IPS-20b (cell line): ENCODE results near the gene THRAP3.

Source experiments
- H3K27ac ChIP-seq: one replicate; pipeline ENCODE4 v1.5.1; 2013; ENCODE audit warnings: low read length
- H3K27me3 ChIP-seq: 2 replicates; pipeline ENCODE4 v1.6.1; 2013; ENCODE audit warnings: mild to moderate bottlenecking, low read length, inconsistent platforms; ENCODE audit not compliant: insufficient read depth
- H3K36me3 ChIP-seq: 2 replicates; pipeline ENCODE4 v1.6.1; 2013; ENCODE audit warnings: low read depth, mild to moderate bottlenecking, inconsistent platforms, low read length, moderate library complexity; ENCODE audit not compliant: insufficient read depth
- H3K4me1 ChIP-seq: 2 replicates; pipeline ENCODE4 v1.6.1; 2013; ENCODE audit warnings: mild to moderate bottlenecking, control low read depth, inconsistent platforms, low read length, moderate library complexity; ENCODE audit not compliant: insufficient read depth
- H3K4me3 ChIP-seq: 2 replicates; pipeline ENCODE4 v1.5.1; 2013; ENCODE audit warnings: mild to moderate bottlenecking, low read length, inconsistent platforms
- H3K9ac ChIP-seq: 2 replicates; pipeline ENCODE4 v1.6.1; 2013; ENCODE audit warnings: low read depth, mild to moderate bottlenecking, inconsistent platforms, low read length, moderate library complexity
- H3K9me3 ChIP-seq: 2 replicates; pipeline ENCODE4 v1.6.1; 2013; ENCODE audit warnings: mild to moderate bottlenecking, low read depth, low read length, inconsistent platforms; ENCODE audit not compliant: insufficient read depth

Gene THRAP3

GRCh38 chr1:36322041-36322785 is 98.0 kb downstream of the THRAP3 start:
- no peak overlapping the region for H3K27ac ChIP-seq
- H3K36me3 ChIP-seq, result no peaks in the 10 kb centered on the region
- peaks cover 12% of the 10 kb centered on the region for H3K4me1 ChIP-seq
- peak overlapping the region; percentile 74 for H3K4me3 ChIP-seq
- peak overlapping the region; percentile 53; the same call in 1 of the 2 replicates for H3K9ac ChIP-seq
- no peaks in the 10 kb centered on the region for H3K9me3 ChIP-seq
- H3K27me3 ChIP-seq, result peaks cover 55% of the 10 kb centered on the region

- Histone ChIP-seq H3K27me3 (peaks cover 55% of the 10 kb centered on the region), H3K27ac (no peak overlapping the region)
Observed at GRCh38 chr1:36322786-36323635, 98.8 kb downstream of the THRAP3 start.

GRCh38 chr1:36323636-36324352 is 99.6 kb downstream of the THRAP3 start, which contains the start of gene EVA1B:
EVA1B (minus strand) TSS chr1:36323645; CDS start chr1:36323037, 608 bp downstream.
- H3K4me1 ChIP-seq, result peaks cover 12% of the 10 kb centered on the region
- no peak within 1 kb of the TSS for H3K27ac ChIP-seq
- peaks cover 55% of the 10 kb centered on the region for H3K27me3 ChIP-seq
- no peaks in the 10 kb centered on the region for H3K9me3 ChIP-seq
- peak within 1 kb of the TSS; percentile 41; the same call in 1 of the 2 replicates for H3K9ac ChIP-seq
- H3K36me3 ChIP-seq, result no peaks in the 10 kb centered on the region
- peak within 1 kb of the TSS; percentile 74 for H3K4me3 ChIP-seq

More at GRCh38 chr1:36322786-36323635, 98.8 kb downstream of the THRAP3 start:
- Histone ChIP-seq H3K4me3 (peak overlapping the region; percentile 74; the same call in 1 of the 2 replicates), H3K9me3 (no peaks in the 10 kb centered on the region), H3K36me3 (no peaks in the 10 kb centered on the region), H3K4me1 (peaks cover 12% of the 10 kb centered on the region), H3K9ac (peak overlapping the region; percentile 41; the same call in 1 of the 2 replicates)

DNA sequence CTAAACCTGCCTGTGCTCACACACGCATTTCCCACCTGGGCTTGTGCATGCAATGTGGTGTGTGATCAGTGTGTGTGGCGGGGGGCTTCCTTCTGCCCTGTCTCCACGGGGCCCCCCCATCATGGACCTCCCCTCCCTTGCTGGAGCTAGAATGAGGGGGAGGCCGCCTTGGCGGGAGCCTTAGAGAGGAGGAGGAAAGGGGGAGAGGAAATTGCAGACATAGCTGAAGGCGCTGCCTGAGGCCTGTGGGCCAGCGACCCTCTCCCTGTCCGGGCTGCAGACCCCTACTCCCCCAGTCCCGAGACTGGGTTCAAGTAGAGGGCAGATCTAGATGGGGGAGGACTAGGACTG is 100.1 kb downstream of the THRAP3 start:
- H3K27me3 ChIP-seq, result peaks cover 51% of the 10 kb centered on the region
- no peaks in the 10 kb centered on the region for H3K9me3 ChIP-seq
- no peak overlapping the region for H3K9ac ChIP-seq
- no peaks in the 10 kb centered on the region for H3K36me3 ChIP-seq
- H3K27ac ChIP-seq, result no peak overlapping the region
- H3K4me3 ChIP-seq, result peak overlapping the region; percentile 68; the same call in 1 of the 2 replicates
- H3K4me1 ChIP-seq, result peaks cover 12% of the 10 kb centered on the region

DNA sequence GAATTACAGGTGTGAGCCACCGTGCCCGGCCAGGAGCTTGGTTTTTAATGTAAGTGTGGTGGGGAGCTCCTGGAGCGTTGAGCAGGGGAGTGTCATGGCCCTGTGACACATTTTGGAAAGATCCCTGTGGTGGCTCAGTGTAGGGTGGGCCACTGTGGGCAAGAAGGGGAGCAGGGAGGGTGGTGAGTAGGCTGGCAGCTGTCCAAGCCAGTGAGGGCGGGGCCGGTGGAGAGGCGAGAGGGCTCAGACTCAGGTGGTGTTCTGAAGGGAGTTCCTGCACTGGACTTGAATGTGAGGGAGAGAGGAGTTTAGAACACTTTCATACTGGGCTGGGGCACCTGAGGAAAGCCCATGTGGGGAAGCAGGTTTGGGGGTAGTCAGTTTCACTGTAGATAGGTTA is 102.3 kb downstream of the THRAP3 start:
- Histone ChIP-seq H3K27me3 (peaks cover 36% of the 10 kb centered on the region), H3K9me3 (no peaks in the 10 kb centered on the region), H3K9ac (no peak overlapping the region), H3K4me3 (no peak overlapping the region), H3K36me3 (no peaks in the 10 kb centered on the region), H3K27ac (no peak overlapping the region), H3K4me1 (peaks cover 11% of the 10 kb centered on the region)

GRCh38 chr1:36327421-36328087 is 103.3 kb downstream of the THRAP3 start:
- Histone ChIP-seq H3K9me3 (no peaks in the 10 kb centered on the region), H3K4me1 (peaks cover 5% of the 10 kb centered on the region), H3K27me3 (peaks cover 30% of the 10 kb centered on the region), H3K27ac (no peak overlapping the region), H3K9ac (no peak overlapping the region), H3K36me3 (no peaks in the 10 kb centered on the region), H3K4me3 (no peak overlapping the region)

- H3K27ac ChIP-seq, result no peak overlapping the region
Observed at GRCh38 chr1:36328088-36328480, 103.8 kb downstream of the THRAP3 start.

DNA sequence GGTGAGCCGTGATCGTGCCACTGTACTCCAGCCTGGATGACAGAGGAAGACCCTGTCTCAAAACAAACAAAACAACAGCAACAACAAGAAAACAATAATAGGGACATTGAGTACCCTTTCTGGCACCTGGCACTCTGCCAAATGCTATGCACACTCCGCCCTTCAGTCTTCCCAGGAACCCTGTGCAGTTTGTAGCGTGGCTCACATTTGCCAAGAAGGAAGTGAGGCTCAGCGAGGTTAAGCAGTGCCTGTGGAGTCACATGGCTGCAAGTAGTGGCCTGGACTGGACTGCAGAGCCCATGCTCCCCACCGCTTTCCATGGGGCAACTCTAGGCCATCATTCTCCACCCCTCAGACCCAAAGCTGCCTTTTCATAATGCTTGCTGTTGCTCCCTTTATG is 104.5 kb downstream of the THRAP3 start:
- peaks cover 21% of the 10 kb centered on the region for H3K27me3 ChIP-seq
- no peak overlapping the region for H3K27ac ChIP-seq
- H3K36me3 ChIP-seq, result no peaks in the 10 kb centered on the region
- peaks cover 5% of the 10 kb centered on the region for H3K4me1 ChIP-seq
- no peaks in the 10 kb centered on the region for H3K9me3 ChIP-seq
- H3K9ac ChIP-seq, result no peak overlapping the region
- H3K4me3 ChIP-seq, result no peak overlapping the region

More at GRCh38 chr1:36328088-36328480, 103.8 kb downstream of the THRAP3 start:
- no peaks in the 10 kb centered on the region for H3K9me3 ChIP-seq
- no peak overlapping the region for H3K9ac ChIP-seq
- H3K4me1 ChIP-seq, result peaks cover 5% of the 10 kb centered on the region
- peaks cover 24% of the 10 kb centered on the region for H3K27me3 ChIP-seq
- H3K36me3 ChIP-seq, result no peaks in the 10 kb centered on the region
- no peak overlapping the region for H3K4me3 ChIP-seq

- no peaks in the 10 kb centered on the region for H3K9me3 ChIP-seq
- H3K36me3 ChIP-seq, result no peaks in the 10 kb centered on the region
- H3K27ac ChIP-seq, result no peak overlapping the region
- H3K9ac ChIP-seq, result no peak overlapping the region
- H3K27me3 ChIP-seq, result peaks cover 10% of the 10 kb centered on the region
- no peak overlapping the region for H3K4me3 ChIP-seq
- no peaks in the 10 kb centered on the region; the same call in 1 of the 2 replicates for H3K4me1 ChIP-seq
Observed at GRCh38 chr1:36329817-36330216, 105.6 kb downstream of the THRAP3 start.

DNA sequence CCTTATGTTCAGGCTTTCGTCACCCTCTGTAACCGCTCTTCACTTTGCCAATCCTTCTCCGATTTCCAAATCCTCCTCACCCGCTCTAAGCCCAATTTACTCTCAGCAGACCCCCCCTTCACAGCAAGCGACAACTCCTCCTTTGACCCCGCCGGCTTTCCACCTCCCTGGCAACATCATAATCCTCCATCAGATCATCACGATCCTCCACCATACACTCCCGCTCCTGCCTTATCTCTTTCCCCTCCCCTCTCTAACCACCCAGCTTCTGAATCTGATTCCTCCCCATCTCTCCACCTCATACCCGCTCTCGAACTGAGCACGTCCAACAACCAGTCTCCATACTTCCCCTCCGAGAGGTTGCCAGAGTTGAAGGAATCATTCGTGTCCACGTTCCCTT is 106.7 kb downstream of the THRAP3 start:
- Histone ChIP-seq H3K9ac (no peak overlapping the region), H3K9me3 (no peaks in the 10 kb centered on the region), H3K4me1 (no peaks in the 10 kb centered on the region; the same call in 1 of the 2 replicates), H3K27ac (no peak overlapping the region), H3K27me3 (peaks cover 10% of the 10 kb centered on the region; the same call in 1 of the 2 replicates), H3K4me3 (no peak overlapping the region), H3K36me3 (no peaks in the 10 kb centered on the region)

GRCh38 chr1:36337830-36338229 is 113.6 kb downstream of the THRAP3 start:
- Histone ChIP-seq H3K36me3 (peaks cover 10% of the 10 kb centered on the region; the same call in 1 of the 2 replicates), H3K4me1 (no peaks in the 10 kb centered on the region), H3K9me3 (no peaks in the 10 kb centered on the region), H3K9ac (no peak overlapping the region), H3K27me3 (no peaks in the 10 kb centered on the region), H3K27ac (no peak overlapping the region), H3K4me3 (no peak overlapping the region)
